Testis (tissue), 2 donors: Measurements from ENCODE around the gene LRIG1.

ENCODE experiments used
- CTCF ChIP-seq, 3 experiments: fragments of 450-650 bp in 2 of 3; fragments of 200-600 bp in 1 of 3; sonication (generic) in 1 of 3; IDR thresholded peaks; one replicate each; pipeline ENCODE4 v1.5.1; 2016 to 2019; ENCODE audit warnings: antibody characterized with exemption in 3 of 3, mild to moderate bottlenecking in 2 of 3, moderate library complexity in 1 of 3
- POLR2A ChIP-seq: fragments of 450-650 bp; IDR thresholded peaks from one replicate; pipeline ENCODE4 v1.6.1; 2017; ENCODE audit warnings: antibody characterized with exemption, mild to moderate bottlenecking, moderate library complexity

- TF ChIP-seq POLR2A, result no peak
- TF ChIP-seq CTCF (IDR thresholded peaks at IDR 0.05), result no peak
These were observed 84.9 kb downstream of the LRIG1 start for GRCh38 chr3:66415867-66416428.
